Measurements from ENCODE around the gene FOXO4.

Gene FOXO4

GRCh38 chrX:71117358-71117757 is 21.7 kb downstream of the FOXO4 start:
- Histone ChIP-seq H3K9ac (ENCODE audit: low read length) (peak overlapping the region; percentile 18), H2BK5ac (ENCODE audit: low read depth, low read length, poor library complexity) (no peak overlapping the region), H4K8ac (ENCODE audit: low read depth, low read length) (no peak overlapping the region), H3K9me3 (ENCODE audit: insufficient read depth, low read depth, low read length) (no peaks in the 10 kb centered on the region), H3K79me1 (ENCODE audit: low read length) (peaks cover 5% of the 10 kb centered on the region), H3K18ac (ENCODE audit: low read length) (no peak overlapping the region), H4K12ac (ENCODE audit: low read depth, low read length) (no peak overlapping the region), H3K4ac (ENCODE audit: low read depth, low read length) (no peak overlapping the region), H3K27me3 (ENCODE audit: insufficient read depth, low read length) (no peaks in the 10 kb centered on the region), H3K36me3 (ENCODE audit: control insufficient read depth in 1 of 2, insufficient read depth in 2 of 2, low read length in 2 of 2) (peaks cover 13 to 24% of the 10 kb centered on the region in 2 experiments), H2AK5ac (ENCODE audit: low read length) (no peak overlapping the region), H2BK120ac (ENCODE audit: insufficient read depth, low read length, poor library complexity) (no peak overlapping the region), H2BK12ac (ENCODE audit: low read length) (no peak overlapping the region), H3K4me3 (ENCODE audit: low read depth, low read length) (no peak overlapping the region), H3K14ac (ENCODE audit: low read length) (no peak overlapping the region), H4K91ac (ENCODE audit: low read depth, low read length) (peak overlapping the region; percentile 24), H3K27ac (ENCODE audit: low read depth, low read length) (no peak overlapping the region), H3K23ac (ENCODE audit: low read length) (no peak overlapping the region), H3K4me2 (ENCODE audit: low read length) (no peak overlapping the region), H3K79me2 (ENCODE audit: control insufficient read depth, insufficient read depth, low read length, poor library complexity) (peaks cover 3% of the 10 kb centered on the region), H2AFZ (ENCODE audit: insufficient read depth, low read length, poor library complexity) (no peak overlapping the region), H3K4me1 (ENCODE audit: control insufficient read depth in 1 of 2, insufficient read depth in 2 of 2, low read length in 2 of 2) (peaks cover 2 to 12% of the 10 kb centered on the region in 2 experiments)
- no CpG with 5 or more reads among the region's 10 CpGs for WGBS (ENCODE audit: extremely low coverage, insufficient coverage, insufficient read length)
- no peak for DNase-seq

GRCh38 chrX:71118032-71118984 is 22.7 kb downstream of the FOXO4 start, which contains the start of gene MED12:
TSS of gene MED12 (plus strand) at chrX:71118596. CDS start at chrX:71118755, 159 bp downstream.
- no CpG with 5 or more reads among the region's 56 CpGs for WGBS (ENCODE audit: extremely low coverage, insufficient coverage, insufficient read length)

GRCh38 chrX:71118985-71119535 is 23.4 kb downstream of the FOXO4 start:
- Histone ChIP-seq H3K27ac (ENCODE audit: low read depth, low read length) (no peak overlapping the region), H2BK120ac (ENCODE audit: insufficient read depth, low read length, poor library complexity) (peak overlapping the region; percentile 62), H3K4me2 (ENCODE audit: low read length) (peak overlapping the region; percentile 64), H3K23ac (ENCODE audit: low read length) (no peak overlapping the region), H3K14ac (ENCODE audit: low read length) (no peak overlapping the region), H3K36me3 (ENCODE audit: control insufficient read depth in 1 of 2, insufficient read depth in 2 of 2, low read length in 2 of 2) (peaks cover 21 to 39% of the 10 kb centered on the region in 2 experiments), H2BK5ac (ENCODE audit: low read depth, low read length, poor library complexity) (peak overlapping the region; percentile 53), H2AFZ (ENCODE audit: insufficient read depth, low read length, poor library complexity) (no peak overlapping the region), H4K12ac (ENCODE audit: low read depth, low read length) (no peak overlapping the region), H3K4me1 (ENCODE audit: control insufficient read depth in 1 of 2, insufficient read depth in 2 of 2, low read length in 2 of 2) (peaks cover 2 to 12% of the 10 kb centered on the region in 2 experiments), H2AK5ac (ENCODE audit: low read length) (peak overlapping the region; percentile 83), H3K9me3 (ENCODE audit: insufficient read depth, low read depth, low read length) (no peaks in the 10 kb centered on the region), H4K8ac (ENCODE audit: low read depth, low read length) (no peak overlapping the region), H3K79me2 (ENCODE audit: control insufficient read depth, insufficient read depth, low read length, poor library complexity) (peaks cover 3% of the 10 kb centered on the region), H4K91ac (ENCODE audit: low read depth, low read length) (peak overlapping the region; percentile 96), H3K27me3 (ENCODE audit: insufficient read depth, low read length) (no peaks in the 10 kb centered on the region), H3K18ac (ENCODE audit: low read length) (peak overlapping the region; percentile 84), H3K79me1 (ENCODE audit: low read length) (peaks cover 5% of the 10 kb centered on the region), H3K9ac (ENCODE audit: low read length) (no peak overlapping the region), H3K4me3 (ENCODE audit: low read depth, low read length) (peak overlapping the region; percentile 81), H2BK12ac (ENCODE audit: low read length) (no peak overlapping the region), H3K4ac (ENCODE audit: low read depth, low read length) (peak overlapping the region; percentile 64)
- WGBS (ENCODE audit: extremely low coverage, insufficient coverage, insufficient read length) = no CpG with 5 or more reads among the region's 17 CpGs
- DNase-seq = no peak

More at GRCh38 chrX:71118032-71118984, 22.7 kb downstream of the FOXO4 start, which contains the start of gene MED12:
- peaks cover 5% of the 10 kb centered on the region for H3K79me1 ChIP-seq (ENCODE audit: low read length)
- peak within 1 kb of the TSS; percentile 92 for H2BK120ac ChIP-seq (ENCODE audit: insufficient read depth, low read length, poor library complexity)
- H3K4me1 ChIP-seq (ENCODE audit: control insufficient read depth in 1 of 2, insufficient read depth in 2 of 2, low read length in 2 of 2) = peaks cover 2 to 12% of the 10 kb centered on the region in 2 experiments
- H2AK5ac ChIP-seq (ENCODE audit: low read length) = peak within 1 kb of the TSS; percentile 83
- H3K23ac ChIP-seq (ENCODE audit: low read length) = no peak within 1 kb of the TSS
- peak within 1 kb of the TSS; percentile 85 for H3K4ac ChIP-seq (ENCODE audit: low read depth, low read length)
- peak within 1 kb of the TSS; percentile 84 for H3K27ac ChIP-seq (ENCODE audit: low read depth, low read length)
- H3K79me2 ChIP-seq (ENCODE audit: control insufficient read depth, insufficient read depth, low read length, poor library complexity) = peaks cover 3% of the 10 kb centered on the region
- H3K18ac ChIP-seq (ENCODE audit: low read length) = peak within 1 kb of the TSS; percentile 90
- H2BK5ac ChIP-seq (ENCODE audit: low read depth, low read length, poor library complexity) = peak within 1 kb of the TSS; percentile 93
- H2BK12ac ChIP-seq (ENCODE audit: low read length) = no peak within 1 kb of the TSS
- H3K4me3 ChIP-seq (ENCODE audit: low read depth, low read length) = peak within 1 kb of the TSS; percentile 81
- peak within 1 kb of the TSS; percentile 83 for H3K9ac ChIP-seq (ENCODE audit: low read length)
- peak within 1 kb of the TSS; percentile 70 for H2AFZ ChIP-seq (ENCODE audit: insufficient read depth, low read length, poor library complexity)
- peak within 1 kb of the TSS; percentile 96 for H4K91ac ChIP-seq (ENCODE audit: low read depth, low read length)
- DNase-seq = peak; percentile 28 to 56
- H3K9me3 ChIP-seq (ENCODE audit: insufficient read depth, low read depth, low read length) = no peaks in the 10 kb centered on the region
- peak within 1 kb of the TSS; percentile 97 for H3K14ac ChIP-seq (ENCODE audit: low read length)
- peak within 1 kb of the TSS; percentile 59 for H4K12ac ChIP-seq (ENCODE audit: low read depth, low read length)
- H3K36me3 ChIP-seq (ENCODE audit: control insufficient read depth in 1 of 2, insufficient read depth in 2 of 2, low read length in 2 of 2) = peaks cover 18 to 33% of the 10 kb centered on the region in 2 experiments
- no peaks in the 10 kb centered on the region for H3K27me3 ChIP-seq (ENCODE audit: insufficient read depth, low read length)
- peak within 1 kb of the TSS; percentile 89 for H3K4me2 ChIP-seq (ENCODE audit: low read length)
- peak within 1 kb of the TSS; percentile 90 for H4K8ac ChIP-seq (ENCODE audit: low read depth, low read length)

- no peak overlapping the region for H3K4me3 ChIP-seq (ENCODE audit: low read depth, low read length)
- H2BK5ac ChIP-seq (ENCODE audit: low read depth, low read length, poor library complexity) = no peak overlapping the region
- H2BK120ac ChIP-seq (ENCODE audit: insufficient read depth, low read length, poor library complexity) = no peak overlapping the region
- no peak overlapping the region for H3K9ac ChIP-seq (ENCODE audit: low read length)
- no peak overlapping the region for H3K4ac ChIP-seq (ENCODE audit: low read depth, low read length)
- no peak overlapping the region for H3K23ac ChIP-seq (ENCODE audit: low read length)
- no peak overlapping the region for H2BK12ac ChIP-seq (ENCODE audit: low read length)
- H3K4me1 ChIP-seq (ENCODE audit: control insufficient read depth in 1 of 2, insufficient read depth in 2 of 2, low read length in 2 of 2) = peaks cover 18 to 20% of the 10 kb centered on the region in 2 experiments
- no peaks in the 10 kb centered on the region for H3K9me3 ChIP-seq (ENCODE audit: insufficient read depth, low read depth, low read length)
- H3K79me2 ChIP-seq (ENCODE audit: control insufficient read depth, insufficient read depth, low read length, poor library complexity) = peaks cover 2% of the 10 kb centered on the region
- peak overlapping the region; percentile 70 for H3K27ac ChIP-seq (ENCODE audit: low read depth, low read length)
- no peak overlapping the region for H2AK5ac ChIP-seq (ENCODE audit: low read length)
- no peak overlapping the region for H2AFZ ChIP-seq (ENCODE audit: insufficient read depth, low read length, poor library complexity)
- peak overlapping the region; percentile 43 for H4K91ac ChIP-seq (ENCODE audit: low read depth, low read length)
- H3K27me3 ChIP-seq (ENCODE audit: insufficient read depth, low read length) = no peaks in the 10 kb centered on the region
- H3K36me3 ChIP-seq (ENCODE audit: control insufficient read depth in 1 of 2, insufficient read depth in 2 of 2, low read length in 2 of 2) = peaks cover 65 to 90% of the 10 kb centered on the region in 2 experiments
- peaks cover 2% of the 10 kb centered on the region for H3K79me1 ChIP-seq (ENCODE audit: low read length)
- no peak overlapping the region for H4K12ac ChIP-seq (ENCODE audit: low read depth, low read length)
- no peak overlapping the region for H3K18ac ChIP-seq (ENCODE audit: low read length)
- no CpG with 5 or more reads among the region's 12 CpGs for WGBS (ENCODE audit: extremely low coverage, insufficient coverage, insufficient read length)
- no peak overlapping the region for H3K14ac ChIP-seq (ENCODE audit: low read length)
- H3K4me2 ChIP-seq (ENCODE audit: low read length) = no peak overlapping the region
- DNase-seq = peak in 1 of 2 donors; percentile 29
- H4K8ac ChIP-seq (ENCODE audit: low read depth, low read length) = no peak overlapping the region
Measured at GRCh38 chrX:71128166-71128833, 32.6 kb downstream of the FOXO4 start.
